ENCODE results near the gene SERINC5.
"Not testable (repeated sequence)": the region's sequence is repeated elsewhere in the genome, so short reads cannot be mapped to it uniquely, and the experiment has no call there.

Gene SERINC5

GRCh38 chr5:80174790-80175189 lies 81.1 kb downstream of the SERINC5 start:
- DNase-seq (ENCODE audit: low read depth in 4 of 4, low spot score in 1 of 4), result no peak

- DNase-seq (ENCODE audit: low read depth in 4 of 4, low spot score in 1 of 4), result no peak
Measured at GRCh38 chr5:80172067-80172695, 83.7 kb downstream of the SERINC5 start.

GRCh38 chr5:80170117-80170535 lies 85.7 kb downstream of the SERINC5 start:
- DNase-seq (ENCODE audit: low read depth in 4 of 4, low spot score in 1 of 4), result no peak

GRCh38 chr5:80168388-80169028 lies 87.3 kb downstream of the SERINC5 start:
- no peak for DNase-seq (ENCODE audit: low read depth in 4 of 4, low spot score in 1 of 4)

- no peak for DNase-seq (ENCODE audit: low read depth in 4 of 4, low spot score in 1 of 4)
Measured at GRCh38 chr5:80165452-80165851, 90.4 kb downstream of the SERINC5 start.

GRCh38 chr5:80161165-80161564 lies 94.7 kb downstream of the SERINC5 start:
- no peak for DNase-seq (ENCODE audit: low read depth in 4 of 4, low spot score in 1 of 4)

GRCh38 chr5:80160242-80160641 lies 95.6 kb downstream of the SERINC5 start:
- DNase-seq (ENCODE audit: low read depth in 4 of 4, low spot score in 1 of 4), result no peak

- no peak for DNase-seq (ENCODE audit: low read depth in 4 of 4, low spot score in 1 of 4)
Measured at GRCh38 chr5:80159133-80159815, 96.6 kb downstream of the SERINC5 start.

GRCh38 chr5:80156156-80156555 lies 99.7 kb downstream of the SERINC5 start:
- DNase-seq (ENCODE audit: low read depth in 4 of 4, low spot score in 1 of 4), result no peak

GRCh38 chr5:80154749-80155148 lies 101.1 kb downstream of the SERINC5 start:
- no peak for DNase-seq (ENCODE audit: low read depth in 4 of 4, low spot score in 1 of 4)

GRCh38 chr5:80154289-80154688 lies 101.6 kb downstream of the SERINC5 start:
- DNase-seq (ENCODE audit: low read depth in 4 of 4, low spot score in 1 of 4), result not testable (repeated sequence)

- no peak for DNase-seq (ENCODE audit: low read depth in 4 of 4, low spot score in 1 of 4)
Measured at GRCh38 chr5:80153586-80154126, 102.2 kb downstream of the SERINC5 start.

- no peak for DNase-seq (ENCODE audit: low read depth in 4 of 4, low spot score in 1 of 4)
Measured at GRCh38 chr5:80152778-80153177, 103.1 kb downstream of the SERINC5 start.

- no peak for DNase-seq (ENCODE audit: low read depth in 4 of 4, low spot score in 1 of 4)
Measured at GRCh38 chr5:80151890-80152289, 104.0 kb downstream of the SERINC5 start.

- no peak for DNase-seq (ENCODE audit: low read depth in 4 of 4, low spot score in 1 of 4)
Measured at GRCh38 chr5:80150731-80151130, 105.1 kb downstream of the SERINC5 start.

- no peak for DNase-seq (ENCODE audit: low read depth in 4 of 4, low spot score in 1 of 4)
Measured at GRCh38 chr5:80149161-80149609, 106.7 kb downstream of the SERINC5 start.

GRCh38 chr5:80147119-80147815 lies 108.6 kb downstream of the SERINC5 start:
- DNase-seq (ENCODE audit: low read depth in 4 of 4, low spot score in 1 of 4), result no peak

GRCh38 chr5:80146046-80146445 lies 109.8 kb downstream of the SERINC5 start:
- no peak for DNase-seq (ENCODE audit: low read depth in 4 of 4, low spot score in 1 of 4)

GRCh38 chr5:80143491-80143890 lies 112.4 kb downstream of the SERINC5 start:
- DNase-seq (ENCODE audit: low read depth in 4 of 4, low spot score in 1 of 4), result no peak

GRCh38 chr5:80142996-80143395 lies 112.9 kb downstream of the SERINC5 start:
- DNase-seq (ENCODE audit: low read depth in 4 of 4, low spot score in 1 of 4), result no peak

- no peak for DNase-seq (ENCODE audit: low read depth in 4 of 4, low spot score in 1 of 4)
Measured at GRCh38 chr5:80141681-80142080, 114.2 kb downstream of the SERINC5 start.
